Measurements from ENCODE around the gene ASB5.

The ASB5 gene

DNA sequence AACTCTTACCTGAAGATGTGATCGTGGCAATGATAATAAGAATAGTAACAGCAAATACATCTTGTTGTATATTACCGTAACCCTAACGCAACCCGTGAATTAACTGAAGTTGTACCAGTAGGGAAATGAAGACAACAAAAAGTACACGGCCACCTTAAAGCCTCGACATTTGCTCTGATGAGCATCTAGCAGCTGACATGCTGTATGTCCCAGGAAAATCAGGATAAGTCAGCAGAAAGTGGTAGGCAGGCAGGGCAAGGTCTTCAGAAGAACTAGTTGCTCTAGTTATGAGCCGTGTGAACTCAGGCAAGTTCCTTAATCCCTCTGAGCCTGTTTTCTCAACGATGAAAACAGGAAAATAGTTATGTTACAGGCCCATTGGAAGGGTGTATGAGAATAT lies 7.7 kb upstream of the ASB5 start:
- H3K36me3 ChIP-seq (replicated peaks): no peaks in the 10 kb centered on the region
- no peaks in the 10 kb centered on the region for H3K27me3 ChIP-seq (replicated peaks)
- no peak for DNase-seq
- in situ Hi-C loops (cut with HindIII; ENCODE audit: low pct_ligation_motif_present, low sequenced_read_pairs): no loop called here
- H3K27ac ChIP-seq: no peak overlapping the region
- no peak overlapping the region for H3K4me3 ChIP-seq (ENCODE audit: low read depth, low read length)
- TF ChIP-seq, protein P1, sequence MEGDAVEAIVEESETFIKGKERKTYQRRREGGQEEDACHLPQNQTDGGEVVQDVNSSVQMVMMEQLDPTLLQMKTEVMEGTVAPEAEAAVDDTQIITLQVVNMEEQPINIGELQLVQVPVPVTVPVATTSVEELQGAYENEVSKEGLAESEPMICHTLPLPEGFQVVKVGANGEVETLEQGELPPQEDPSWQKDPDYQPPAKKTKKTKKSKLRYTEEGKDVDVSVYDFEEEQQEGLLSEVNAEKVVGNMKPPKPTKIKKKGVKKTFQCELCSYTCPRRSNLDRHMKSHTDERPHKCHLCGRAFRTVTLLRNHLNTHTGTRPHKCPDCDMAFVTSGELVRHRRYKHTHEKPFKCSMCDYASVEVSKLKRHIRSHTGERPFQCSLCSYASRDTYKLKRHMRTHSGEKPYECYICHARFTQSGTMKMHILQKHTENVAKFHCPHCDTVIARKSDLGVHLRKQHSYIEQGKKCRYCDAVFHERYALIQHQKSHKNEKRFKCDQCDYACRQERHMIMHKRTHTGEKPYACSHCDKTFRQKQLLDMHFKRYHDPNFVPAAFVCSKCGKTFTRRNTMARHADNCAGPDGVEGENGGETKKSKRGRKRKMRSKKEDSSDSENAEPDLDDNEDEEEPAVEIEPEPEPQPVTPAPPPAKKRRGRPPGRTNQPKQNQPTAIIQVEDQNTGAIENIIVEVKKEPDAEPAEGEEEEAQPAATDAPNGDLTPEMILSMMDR (IDR thresholded peaks at IDR 0.05; ENCODE audit: low read depth, low read length, missing control alignments): no peak

DNA sequence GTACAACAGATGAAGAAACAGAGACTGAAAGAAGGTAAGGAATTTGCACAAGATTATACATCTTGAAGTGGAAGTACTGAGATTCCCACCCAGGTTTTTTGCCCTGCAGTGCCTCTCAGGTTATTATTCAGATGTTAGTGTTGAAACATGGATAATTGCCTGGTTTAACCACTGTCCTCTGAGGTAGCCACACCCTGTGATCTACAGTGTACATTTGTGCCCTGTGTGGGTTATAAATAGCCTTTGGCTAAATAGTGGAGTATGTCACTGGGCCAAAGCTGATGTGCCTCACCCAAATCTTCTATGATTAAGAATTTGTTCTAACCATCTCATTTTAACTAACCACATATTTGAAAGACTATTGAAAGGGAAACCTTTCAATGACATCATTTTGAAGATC lies 5.4 kb upstream of the ASB5 start:
- Histone ChIP-seq H3K27ac (no peak overlapping the region), H3K27me3 (replicated peaks) (no peaks in the 10 kb centered on the region), H3K4me3 (ENCODE audit: low read depth, low read length) (no peak overlapping the region), H3K36me3 (replicated peaks) (no peaks in the 10 kb centered on the region)
- no peak for DNase-seq
- TF ChIP-seq, protein P1 (IDR thresholded peaks at IDR 0.05; ENCODE audit: low read depth, low read length, missing control alignments): no peak
- in situ Hi-C loops (cut with HindIII; ENCODE audit: low pct_ligation_motif_present, low sequenced_read_pairs): no loop called here

DNA sequence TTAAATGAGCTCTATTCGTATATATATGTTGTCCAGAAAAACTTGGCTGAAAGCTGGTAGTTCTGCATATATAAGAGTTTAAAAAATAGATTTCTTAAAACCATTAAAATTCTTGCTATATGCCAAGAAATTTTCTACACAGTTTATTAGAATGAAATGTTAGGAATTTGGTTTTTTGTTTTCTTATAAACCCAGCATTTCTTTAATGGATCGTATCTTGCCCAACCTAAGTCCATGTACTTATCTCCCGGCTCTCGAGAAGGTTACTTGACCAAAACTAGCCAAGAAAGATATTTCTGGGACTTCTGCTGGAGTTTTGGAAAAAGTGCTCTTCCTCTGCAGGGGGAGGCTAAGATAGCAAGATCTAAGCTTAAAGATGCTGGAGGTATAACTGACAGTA lies 4.7 kb upstream of the ASB5 start:
- in situ Hi-C loops (cut with HindIII; ENCODE audit: low pct_ligation_motif_present, low sequenced_read_pairs): no loop called here
- Histone ChIP-seq H3K27me3 (replicated peaks) (no peaks in the 10 kb centered on the region), H3K36me3 (replicated peaks) (no peaks in the 10 kb centered on the region), H3K27ac (no peak overlapping the region), H3K4me3 (ENCODE audit: low read depth, low read length) (no peak overlapping the region)
- no peak for DNase-seq
- TF ChIP-seq, protein P1 (IDR thresholded peaks at IDR 0.05; ENCODE audit: low read depth, low read length, missing control alignments): no peak

DNA sequence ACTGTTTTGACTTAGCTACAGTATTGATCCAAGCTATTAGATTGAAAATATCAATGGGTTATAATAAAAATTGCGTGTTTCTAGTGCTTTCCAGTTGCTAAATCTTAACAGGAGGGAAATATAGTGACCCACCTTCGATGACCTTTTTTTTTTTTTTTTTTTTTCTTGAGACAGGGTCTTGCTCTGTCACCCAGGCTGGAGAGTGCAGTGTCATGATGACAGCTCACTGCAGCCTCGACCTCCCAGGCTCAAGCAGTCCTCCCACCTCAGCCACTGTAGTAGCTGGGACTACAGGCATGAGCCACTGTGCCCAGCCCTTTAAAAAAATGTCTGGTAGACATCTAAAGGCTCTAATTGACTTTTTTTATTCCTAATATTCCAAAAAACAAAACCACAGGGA lies 3.8 kb upstream of the ASB5 start:
- no peaks in the 10 kb centered on the region for H3K36me3 ChIP-seq (replicated peaks)
- no peak overlapping the region for H3K4me3 ChIP-seq (ENCODE audit: low read depth, low read length)
- in situ Hi-C loops (cut with HindIII; ENCODE audit: low pct_ligation_motif_present, low sequenced_read_pairs): no loop called here
- DNase-seq: no peak
- no peaks in the 10 kb centered on the region for H3K27me3 ChIP-seq (replicated peaks)
- TF ChIP-seq, protein P1 (IDR thresholded peaks at IDR 0.05; ENCODE audit: low read depth, low read length, missing control alignments): no peak
- no peak overlapping the region for H3K27ac ChIP-seq

DNA sequence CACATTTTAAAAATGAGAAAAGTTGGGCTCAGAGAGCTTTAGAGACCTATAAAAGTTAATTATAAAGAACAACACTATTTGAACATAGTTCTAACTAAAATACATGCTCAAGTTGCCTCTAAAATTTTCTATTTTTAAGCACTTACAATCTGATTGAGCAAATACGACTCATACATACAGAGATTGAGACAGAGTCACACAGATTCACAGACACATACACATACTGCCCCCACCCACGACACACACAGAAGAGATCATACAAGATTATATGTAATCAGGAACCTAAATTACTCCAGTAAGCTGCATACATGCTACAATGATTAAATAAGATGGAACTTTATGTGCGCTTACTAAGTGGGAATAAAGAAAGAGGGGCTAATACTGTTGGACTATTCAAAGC lies 2.7 kb upstream of the ASB5 start:
- Histone ChIP-seq H3K27ac (peak overlapping the region; percentile 82), H3K27me3 (replicated peaks) (no peaks in the 10 kb centered on the region), H3K36me3 (replicated peaks) (no peaks in the 10 kb centered on the region), H3K4me3 (ENCODE audit: low read depth, low read length) (no peak overlapping the region)
- TF ChIP-seq, protein P1 (IDR thresholded peaks at IDR 0.05; ENCODE audit: low read depth, low read length, missing control alignments): no peak
- in situ Hi-C loops (cut with HindIII; ENCODE audit: low pct_ligation_motif_present, low sequenced_read_pairs): no loop called here
- DNase-seq: peak; percentile 33

DNA sequence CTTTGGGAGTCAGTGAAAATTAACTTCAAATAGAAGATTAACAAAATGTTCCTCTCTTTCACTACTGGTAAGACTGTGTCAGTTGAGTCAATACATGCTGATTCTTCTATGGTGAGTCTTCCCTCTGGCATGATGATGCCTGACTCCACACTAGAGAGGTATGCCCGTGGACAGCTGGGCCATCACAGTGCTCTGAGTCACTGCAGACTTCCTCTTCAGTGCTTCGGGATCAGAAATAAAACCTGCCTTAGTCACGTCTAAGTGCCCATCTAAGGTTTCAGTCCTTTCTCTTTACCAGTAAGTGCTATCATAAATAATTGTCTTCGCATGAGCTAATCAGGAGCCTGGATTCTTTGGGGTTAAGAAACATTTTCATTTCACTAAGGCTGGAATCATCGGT lies 1.6 kb upstream of the ASB5 start:
- DNase-seq: peak; percentile 98
- in situ Hi-C loops (cut with HindIII; ENCODE audit: low pct_ligation_motif_present, low sequenced_read_pairs): no loop called here
- Histone ChIP-seq H3K27ac (peak overlapping the region; percentile 82), H3K4me3 (ENCODE audit: low read depth, low read length) (peak overlapping the region; percentile 18), H3K36me3 (replicated peaks) (no peaks in the 10 kb centered on the region), H3K27me3 (replicated peaks) (no peaks in the 10 kb centered on the region)
- TF ChIP-seq, protein P1 (IDR thresholded peaks at IDR 0.05; ENCODE audit: low read depth, low read length, missing control alignments): no peak
